ENCODE data around the gene CEP83.
"Not testable (repeated sequence)": the region's sequence is repeated elsewhere in the genome, so short reads cannot be mapped to it uniquely, and the experiment has no call there.

CEP83 gene

GRCh38 chr12:94377599-94377998 lies 82.1 kb downstream of the CEP83 start:
- DNase-seq (ENCODE audit: low read depth) = no peak

GRCh38 chr12:94374124-94374523 lies 85.5 kb downstream of the CEP83 start:
- no peak for DNase-seq (ENCODE audit: low read depth)

- DNase-seq (ENCODE audit: low read depth) = no peak
These were observed 87.2 kb downstream of the CEP83 start for GRCh38 chr12:94372461-94372860.

- DNase-seq (ENCODE audit: low read depth) = no peak
These were observed 97.0 kb downstream of the CEP83 start for GRCh38 chr12:94362653-94363052.

- DNase-seq (ENCODE audit: low read depth) = no peak
These were observed 99.9 kb downstream of the CEP83 start for GRCh38 chr12:94359761-94360160.

GRCh38 chr12:94353130-94353529 lies 106.5 kb downstream of the CEP83 start:
- no peak for DNase-seq (ENCODE audit: low read depth)

GRCh38 chr12:94340573-94340972 lies 119.1 kb downstream of the CEP83 start:
- no peak for DNase-seq (ENCODE audit: low read depth)

GRCh38 chr12:94338006-94338794 lies 121.5 kb downstream of the CEP83 start:
- DNase-seq (ENCODE audit: low read depth) = no peak

- no peak for DNase-seq (ENCODE audit: low read depth)
These were observed 123.3 kb downstream of the CEP83 start for GRCh38 chr12:94336211-94336925.

- DNase-seq (ENCODE audit: low read depth) = no peak
These were observed 126.3 kb downstream of the CEP83 start for GRCh38 chr12:94333396-94333795.

- DNase-seq (ENCODE audit: low read depth) = peak; percentile 4
These were observed 130.3 kb downstream of the CEP83 start for GRCh38 chr12:94329366-94329765.

GRCh38 chr12:94327809-94328208 lies 131.9 kb downstream of the CEP83 start:
- peak; percentile 15 for DNase-seq (ENCODE audit: low read depth)

GRCh38 chr12:94326727-94327126 lies 132.9 kb downstream of the CEP83 start:
- DNase-seq (ENCODE audit: low read depth) = peak; percentile 70

GRCh38 chr12:94326234-94326633 lies 133.4 kb downstream of the CEP83 start:
- DNase-seq (ENCODE audit: low read depth) = no peak

- DNase-seq (ENCODE audit: low read depth) = no peak
These were observed 137.3 kb downstream of the CEP83 start for GRCh38 chr12:94322346-94322745.

GRCh38 chr12:94320109-94320508 lies 139.6 kb downstream of the CEP83 start:
- DNase-seq (ENCODE audit: low read depth) = no peak

GRCh38 chr12:94318181-94318580 lies 141.5 kb downstream of the CEP83 start:
- DNase-seq (ENCODE audit: low read depth) = no peak

GRCh38 chr12:94316600-94316999 lies 143.1 kb downstream of the CEP83 start:
- DNase-seq (ENCODE audit: low read depth) = not testable (repeated sequence)

- DNase-seq (ENCODE audit: low read depth) = no peak
These were observed 147.3 kb downstream of the CEP83 start for GRCh38 chr12:94312378-94312777.

GRCh38 chr12:94309373-94309772 lies 150.3 kb downstream of the CEP83 start:
- DNase-seq (ENCODE audit: low read depth) = no peak

GRCh38 chr12:94308612-94309011 lies 151.1 kb downstream of the CEP83 start:
- DNase-seq (ENCODE audit: low read depth) = no peak

- peak; percentile 79 for DNase-seq (ENCODE audit: low read depth)
These were observed 154.3 kb downstream of the CEP83 start for GRCh38 chr12:94305130-94305957.
